HG02759 (cell line): ENCODE measurements around the gene MAF.

Experiments used
- ATAC-seq: cut with Tn5 transposase; IDR thresholded peaks from one replicate; pipeline ENCODE4 v1.9.1; 2021; ENCODE audit warnings: mild to moderate bottlenecking, moderate library complexity; ENCODE audit not compliant: unreplicated experiment

MAF gene

DNA sequence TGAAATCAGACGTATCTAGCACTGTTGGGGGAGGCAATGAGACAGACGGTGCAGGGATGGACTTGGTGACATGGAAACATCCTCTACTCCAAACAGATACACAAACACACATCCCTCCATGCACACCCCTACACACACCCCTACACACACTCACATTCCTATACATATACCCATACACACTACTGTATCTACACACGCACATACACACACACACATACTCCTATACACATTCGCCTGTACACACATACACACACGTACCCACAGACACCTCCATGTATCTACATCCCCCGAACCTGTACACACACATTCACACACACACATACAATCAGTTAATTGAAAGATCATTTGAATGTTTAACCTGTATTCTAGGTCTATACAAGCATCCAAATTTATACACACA, 53.5 kb downstream of the MAF start:
- no peak for ATAC-seq
